Neural cell (in vitro differentiated cells): ENCODE results near the gene DOCK9.

Source experiments
- EP300 ChIP-seq: fragments of 450-650 bp; conservative IDR thresholded peaks from 2 replicates; pipeline ENCODE4 v1.6.1; 2014; ENCODE audit warnings: antibody characterized with exemption, mild to moderate bottlenecking, moderate library complexity; ENCODE audit not compliant: poor library complexity, severe bottlenecking
- EZH2 ChIP-seq: fragments of 200-600, 300-800 bp; shearing (Covaris generic), sonication (generic); IDR thresholded peaks from 2 replicates; pipeline ENCODE4 v1.6.1; 2014; ENCODE audit warnings: antibody characterized with exemption, low read length, borderline replicate concordance, mild to moderate bottlenecking; ENCODE audit not compliant: insufficient read depth, poor library complexity, severe bottlenecking
- MXI1 ChIP-seq: fragments of 450-650 bp; conservative IDR thresholded peaks from 2 replicates; pipeline ENCODE4 v1.6.1; 2014; ENCODE audit warnings: antibody characterized with exemption, mild to moderate bottlenecking; ENCODE audit not compliant: poor library complexity, severe bottlenecking
- POLR2AphosphoS5 ChIP-seq: IDR thresholded peaks from 2 replicates; pipeline ENCODE4 v1.6.1; 2012
- RAD21 ChIP-seq: fragments of 450-650 bp; conservative IDR thresholded peaks from 2 replicates; pipeline ENCODE4 v1.6.1; 2014; ENCODE audit warnings: antibody characterized with exemption, mild to moderate bottlenecking, moderate library complexity
- SMC3 ChIP-seq: fragments of 450-650 bp; conservative IDR thresholded peaks from 2 replicates; pipeline ENCODE4 v1.6.1; 2014; ENCODE audit warnings: antibody characterized with exemption, mild to moderate bottlenecking, moderate library complexity; ENCODE audit not compliant: poor library complexity
- TAF1 ChIP-seq: IDR thresholded peaks from 2 replicates; pipeline ENCODE4 v1.6.1; 2012; ENCODE audit warnings: low read depth
- TF ChIP-seq, protein P1 (sequence below): fragments of 450-650 bp; IDR thresholded peaks from 2 replicates; pipeline ENCODE4 v1.5.1; 2014; ENCODE audit warnings: antibody characterized with exemption, mild to moderate bottlenecking, moderate library complexity; ENCODE audit not compliant: poor library complexity, severe bottlenecking
- TF ChIP-seq, protein P2 (sequence below): IDR thresholded peaks from 2 replicates; pipeline ENCODE4 v1.6.1; 2012; ENCODE audit warnings: borderline replicate concordance

- TF ChIP-seq, protein P1, sequence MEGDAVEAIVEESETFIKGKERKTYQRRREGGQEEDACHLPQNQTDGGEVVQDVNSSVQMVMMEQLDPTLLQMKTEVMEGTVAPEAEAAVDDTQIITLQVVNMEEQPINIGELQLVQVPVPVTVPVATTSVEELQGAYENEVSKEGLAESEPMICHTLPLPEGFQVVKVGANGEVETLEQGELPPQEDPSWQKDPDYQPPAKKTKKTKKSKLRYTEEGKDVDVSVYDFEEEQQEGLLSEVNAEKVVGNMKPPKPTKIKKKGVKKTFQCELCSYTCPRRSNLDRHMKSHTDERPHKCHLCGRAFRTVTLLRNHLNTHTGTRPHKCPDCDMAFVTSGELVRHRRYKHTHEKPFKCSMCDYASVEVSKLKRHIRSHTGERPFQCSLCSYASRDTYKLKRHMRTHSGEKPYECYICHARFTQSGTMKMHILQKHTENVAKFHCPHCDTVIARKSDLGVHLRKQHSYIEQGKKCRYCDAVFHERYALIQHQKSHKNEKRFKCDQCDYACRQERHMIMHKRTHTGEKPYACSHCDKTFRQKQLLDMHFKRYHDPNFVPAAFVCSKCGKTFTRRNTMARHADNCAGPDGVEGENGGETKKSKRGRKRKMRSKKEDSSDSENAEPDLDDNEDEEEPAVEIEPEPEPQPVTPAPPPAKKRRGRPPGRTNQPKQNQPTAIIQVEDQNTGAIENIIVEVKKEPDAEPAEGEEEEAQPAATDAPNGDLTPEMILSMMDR: no peak
- TF ChIP-seq EZH2 (no peak), EP300 (no peak), TAF1 (no peak), MXI1 (no peak), POLR2AphosphoS5 (no peak), RAD21 (no peak), SMC3 (no peak)
- TF ChIP-seq, protein P2, sequence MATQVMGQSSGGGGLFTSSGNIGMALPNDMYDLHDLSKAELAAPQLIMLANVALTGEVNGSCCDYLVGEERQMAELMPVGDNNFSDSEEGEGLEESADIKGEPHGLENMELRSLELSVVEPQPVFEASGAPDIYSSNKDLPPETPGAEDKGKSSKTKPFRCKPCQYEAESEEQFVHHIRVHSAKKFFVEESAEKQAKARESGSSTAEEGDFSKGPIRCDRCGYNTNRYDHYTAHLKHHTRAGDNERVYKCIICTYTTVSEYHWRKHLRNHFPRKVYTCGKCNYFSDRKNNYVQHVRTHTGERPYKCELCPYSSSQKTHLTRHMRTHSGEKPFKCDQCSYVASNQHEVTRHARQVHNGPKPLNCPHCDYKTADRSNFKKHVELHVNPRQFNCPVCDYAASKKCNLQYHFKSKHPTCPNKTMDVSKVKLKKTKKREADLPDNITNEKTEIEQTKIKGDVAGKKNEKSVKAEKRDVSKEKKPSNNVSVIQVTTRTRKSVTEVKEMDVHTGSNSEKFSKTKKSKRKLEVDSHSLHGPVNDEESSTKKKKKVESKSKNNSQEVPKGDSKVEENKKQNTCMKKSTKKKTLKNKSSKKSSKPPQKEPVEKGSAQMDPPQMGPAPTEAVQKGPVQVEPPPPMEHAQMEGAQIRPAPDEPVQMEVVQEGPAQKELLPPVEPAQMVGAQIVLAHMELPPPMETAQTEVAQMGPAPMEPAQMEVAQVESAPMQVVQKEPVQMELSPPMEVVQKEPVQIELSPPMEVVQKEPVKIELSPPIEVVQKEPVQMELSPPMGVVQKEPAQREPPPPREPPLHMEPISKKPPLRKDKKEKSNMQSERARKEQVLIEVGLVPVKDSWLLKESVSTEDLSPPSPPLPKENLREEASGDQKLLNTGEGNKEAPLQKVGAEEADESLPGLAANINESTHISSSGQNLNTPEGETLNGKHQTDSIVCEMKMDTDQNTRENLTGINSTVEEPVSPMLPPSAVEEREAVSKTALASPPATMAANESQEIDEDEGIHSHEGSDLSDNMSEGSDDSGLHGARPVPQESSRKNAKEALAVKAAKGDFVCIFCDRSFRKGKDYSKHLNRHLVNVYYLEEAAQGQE: no peak
Measured at GRCh38 chr13:98892821-98893220, 85.0 kb downstream of the DOCK9 start.
